HepG2 (cell line): ENCODE measurements around the gene EVA1C. TPM values are rescaled to one million over a fixed set of nuclear protein-coding genes. Genes with fewer than 3 reads are reported as not detected.
A peak's percentile ranks its signal among the peaks of the same experiment; 100 is the strongest.

Experiments
- ATAC-seq: fragments of 200-7000 bp; cut with Tn5 transposase; 3 replicates; pipeline ENCODE4 v1.9.1; 2020; ENCODE audit warnings: mild to moderate bottlenecking, moderate library complexity
- BruUV-seq: library from RNA; stranded (reverse); fragments of 400-500 nt; replicated peaks from 2 replicates; lab custom pipeline; 2021; lab: Mats Ljungman, UMichigan
- CTCF ChIA-PET: fragments of 300-600 bp; formaldehyde crosslinking; extraction: SDS; loops from one replicate; lab custom pipeline; 2021; ENCODE audit warnings: low total read pairs, inconsistent platforms, low intra/inter-chr PET ratio; lab: Yijun Ruan, JAX
- POLR2A ChIA-PET: fragments of 350-600 bp; sonication (Branson Sonifier 250); formaldehyde crosslinking; loops from one replicate; lab custom pipeline; 2020; ENCODE audit warnings: antibody characterized with exemption, inconsistent platforms; lab: Yijun Ruan, JAX
- DNase-seq: peaks from one replicate; pipeline ENCODE4 v3.0.0-alpha.2; 2015; ENCODE audit warnings: low spot score
- FAIRE-seq: peaks from 3 replicates; lab custom pipeline; 2011; peaks lifted over from hg19 to GRCh38; lab: Jason Lieb, UNC
- H2AFZ ChIP-seq: one replicate; pipeline ENCODE4 v1.6.1; 2011; ENCODE audit warnings: low read length, inconsistent platforms
- H3K27ac ChIP-seq: fragments of 300-600 bp; 3 replicates; pipeline ENCODE4 v1.8.0; 2011; ENCODE audit warnings: mixed run types, mild to moderate bottlenecking, mixed read lengths, low read length, inconsistent platforms; ENCODE audit not compliant: insufficient read depth; ENCODE audit errors: extremely low read length
- H3K27me3 ChIP-seq, 2 experiments: fragments of 200-600 bp in 1 of 2; 2 replicates in 1 of 2; 3 replicates in 1 of 2; pipeline versions ENCODE4 v1.6.0 to v1.8.0; 2011; ENCODE audit warnings: low read length in 2 of 2, mild to moderate bottlenecking in 2 of 2, moderate library complexity in 2 of 2, inconsistent platforms in 1 of 2; ENCODE audit not compliant: insufficient read depth in 2 of 2, control insufficient read depth in 1 of 2
- H3K36me3 ChIP-seq, 2 experiments: fragments of 200-600 bp in 1 of 2; replicated peaks in 1 of 2; 2 replicates in 1 of 2; 3 replicates in 1 of 2; pipeline versions ENCODE4 v1.5.1 to v1.8.0; 2011; ENCODE audit warnings: low read length in 2 of 2, inconsistent platforms in 1 of 2; ENCODE audit not compliant: insufficient read depth in 2 of 2, control insufficient read depth in 1 of 2
- H3K4me1 ChIP-seq: 2 replicates; pipeline ENCODE4 v1.5.1; 2012; ENCODE audit warnings: low read length, inconsistent platforms; ENCODE audit not compliant: insufficient read depth
- H3K4me2 ChIP-seq: 2 replicates; pipeline ENCODE4 v1.6.0; 2011; ENCODE audit warnings: low read depth, low read length, inconsistent platforms
- H3K4me3 ChIP-seq, 3 experiments: fragments of 200-600 bp in 1 of 3; sonication (generic), shearing (Covaris generic) in 1 of 3; replicated peaks in 1 of 3; 2 replicates each; pipeline ENCODE4 v1.5.1; 2011 to 2016; ENCODE audit warnings: low read length in 3 of 3, inconsistent platforms in 2 of 3, low read depth in 2 of 3, mild to moderate bottlenecking in 2 of 3, control low read depth in 1 of 3, mixed read lengths in 1 of 3; ENCODE audit not compliant: insufficient read depth in 1 of 3
- H3K79me2 ChIP-seq: one replicate; pipeline ENCODE4 v1.6.1; 2011; ENCODE audit warnings: low read length, inconsistent platforms; ENCODE audit not compliant: insufficient read depth
- H3K9ac ChIP-seq: 2 replicates; pipeline ENCODE4 v1.6.0; 2011; ENCODE audit warnings: mild to moderate bottlenecking, low read depth, low read length, inconsistent platforms; ENCODE audit not compliant: insufficient read depth
- H3K9me3 ChIP-seq: 2 replicates; pipeline ENCODE4 v1.5.1; 2012; ENCODE audit warnings: mild to moderate bottlenecking, low read length
- H4K20me1 ChIP-seq: 2 replicates; pipeline ENCODE4 v1.6.0; 2011; ENCODE audit warnings: inconsistent platforms, mild to moderate bottlenecking, low read length, moderate library complexity; ENCODE audit not compliant: insufficient read depth
- HNRNPLL ChIP-seq: fragments of 200-400 bp; formaldehyde crosslinking; IDR thresholded peaks from 2 replicates; pipeline ENCODE4 v1.6.1; 2017; ENCODE audit warnings: mild to moderate bottlenecking, low read depth, low read length; ENCODE audit not compliant: poor library complexity, severe bottlenecking
- MBNL3 ChIP-seq: fragments of 250-450 bp; sonication (Bioruptor Pico); conservative IDR thresholded peaks from 2 replicates; pipeline ENCODE4 v1.8.0; 2022; ENCODE audit warnings: mild to moderate bottlenecking, inconsistent platforms
- ZNF263 ChIP-seq: sonication (generic); formaldehyde crosslinking; IDR thresholded peaks from 2 replicates; pipeline ENCODE4 v1.4.0; 2020; ENCODE audit warnings: missing genetic modification reagents
- WGBS: methylation state at CpG from one replicate; pipeline ENCODE4 v1.1.6; 2017; ENCODE audit warnings: low lambda C conversion rate; 5-methylcytosine and 5-hydroxymethylcytosine counted together
- in situ Hi-C: cut with HindIII; loops from 2 replicates; pipeline ENCODE4 v1.10.0; 2017; ENCODE audit warnings: low pct_unique_long_range_greater_than_20kb; ENCODE audit not compliant: extremely low pct_ligation_motif_present
- intact Hi-C: fragments of 100-400 bp; cut with micrococcal nuclease; formaldehyde crosslinking; loops from one replicate; pipeline ENCODE4 v1.10.0; 2022; ENCODE audit not compliant: unreplicated experiment
- polyA plus RNA-seq, 8 experiments: library from polyadenylated mRNA; depleted of rRNA in 3 of 8; stranded (reverse) in 7 of 8; unstranded in 1 of 8; fragments of >200 nt; fragmentation: Illumina TruSeq in 4 of 8; extraction: Trizol in 4 of 8; gene quantifications; 2 replicates each; pipeline versions ENCODE4 v1.2.1 to v1.2.3, GENCODE V29; 2011 to 2016; ENCODE audit warnings: low read depth in 4 of 8, missing spikeins in 1 of 8, mixed read lengths in 1 of 8; ENCODE audit not compliant: insufficient read depth in 1 of 8
- total RNA-seq, 5 experiments: library from RNA; depleted of rRNA; stranded (reverse); fragments of >200 nt; fragmentation: Illumina TruSeq; extraction: Trizol; gene quantifications; 2 replicates each; pipeline ENCODE4 v1.2.3, GENCODE V29; 2016; ENCODE audit warnings: low read depth in 1 of 5
- TF ChIP-seq, protein P1 (sequence below): sonication (generic); formaldehyde crosslinking; IDR thresholded peaks from 2 replicates; pipeline ENCODE4 v1.4.0; 2020; ENCODE audit warnings: missing genetic modification reagents, borderline replicate concordance

Gene EVA1C
- total and polyA plus RNA-seq, 2 of the 13 experiments (the other 11 are each of a cell fraction or from before 2014, with no cell fraction given): 0.29 to 0.34 TPM

DNA sequence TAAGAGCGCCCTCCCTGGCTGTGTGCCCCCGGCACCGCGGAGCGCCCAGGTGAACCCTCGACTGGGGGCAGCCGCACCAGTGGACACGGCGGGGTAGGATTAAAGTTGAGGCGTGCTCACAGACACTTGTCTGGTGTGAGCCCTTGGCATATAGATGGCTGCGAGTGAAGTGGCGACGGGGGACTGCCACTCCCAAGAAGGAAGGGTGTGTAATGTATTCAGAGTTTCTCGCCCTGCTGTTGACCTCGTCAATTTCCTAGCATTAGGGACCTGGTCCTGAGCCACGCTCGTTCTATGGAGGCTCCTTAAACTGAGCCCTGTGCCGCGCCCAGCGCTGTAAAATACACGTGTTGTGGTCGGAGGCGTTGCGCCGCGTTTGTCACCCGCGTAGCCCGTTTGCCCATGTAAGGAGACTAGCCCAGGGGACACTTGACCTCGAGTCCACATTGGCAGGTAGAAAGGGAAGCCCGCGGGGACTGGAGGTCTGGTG lies 554 bp downstream of the EVA1C start (continued):
- TF ChIP-seq, protein P1, sequence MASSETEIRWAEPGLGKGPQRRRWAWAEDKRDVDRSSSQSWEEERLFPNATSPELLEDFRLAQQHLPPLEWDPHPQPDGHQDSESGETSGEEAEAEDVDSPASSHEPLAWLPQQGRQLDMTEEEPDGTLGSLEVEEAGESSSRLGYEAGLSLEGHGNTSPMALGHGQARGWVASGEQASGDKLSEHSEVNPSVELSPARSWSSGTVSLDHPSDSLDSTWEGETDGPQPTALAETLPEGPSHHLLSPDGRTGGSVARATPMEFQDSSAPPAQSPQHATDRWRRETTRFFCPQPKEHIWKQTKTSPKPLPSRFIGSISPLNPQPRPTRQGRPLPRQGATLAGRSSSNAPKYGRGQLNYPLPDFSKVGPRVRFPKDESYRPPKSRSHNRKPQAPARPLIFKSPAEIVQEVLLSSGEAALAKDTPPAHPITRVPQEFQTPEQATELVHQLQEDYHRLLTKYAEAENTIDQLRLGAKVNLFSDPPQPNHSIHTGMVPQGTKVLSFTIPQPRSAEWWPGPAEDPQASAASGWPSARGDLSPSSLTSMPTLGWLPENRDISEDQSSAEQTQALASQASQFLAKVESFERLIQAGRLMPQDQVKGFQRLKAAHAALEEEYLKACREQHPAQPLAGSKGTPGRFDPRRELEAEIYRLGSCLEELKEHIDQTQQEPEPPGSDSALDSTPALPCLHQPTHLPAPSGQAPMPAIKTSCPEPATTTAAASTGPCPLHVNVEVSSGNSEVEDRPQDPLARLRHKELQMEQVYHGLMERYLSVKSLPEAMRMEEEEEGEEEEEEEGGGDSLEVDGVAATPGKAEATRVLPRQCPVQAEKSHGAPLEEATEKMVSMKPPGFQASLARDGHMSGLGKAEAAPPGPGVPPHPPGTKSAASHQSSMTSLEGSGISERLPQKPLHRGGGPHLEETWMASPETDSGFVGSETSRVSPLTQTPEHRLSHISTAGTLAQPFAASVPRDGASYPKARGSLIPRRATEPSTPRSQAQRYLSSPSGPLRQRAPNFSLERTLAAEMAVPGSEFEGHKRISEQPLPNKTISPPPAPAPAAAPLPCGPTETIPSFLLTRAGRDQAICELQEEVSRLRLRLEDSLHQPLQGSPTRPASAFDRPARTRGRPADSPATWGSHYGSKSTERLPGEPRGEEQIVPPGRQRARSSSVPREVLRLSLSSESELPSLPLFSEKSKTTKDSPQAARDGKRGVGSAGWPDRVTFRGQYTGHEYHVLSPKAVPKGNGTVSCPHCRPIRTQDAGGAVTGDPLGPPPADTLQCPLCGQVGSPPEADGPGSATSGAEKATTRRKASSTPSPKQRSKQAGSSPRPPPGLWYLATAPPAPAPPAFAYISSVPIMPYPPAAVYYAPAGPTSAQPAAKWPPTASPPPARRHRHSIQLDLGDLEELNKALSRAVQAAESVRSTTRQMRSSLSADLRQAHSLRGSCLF (CRISPR knock-in tag): no peak
- TF ChIP-seq HNRNPLL: peak; percentile 24

DNA sequence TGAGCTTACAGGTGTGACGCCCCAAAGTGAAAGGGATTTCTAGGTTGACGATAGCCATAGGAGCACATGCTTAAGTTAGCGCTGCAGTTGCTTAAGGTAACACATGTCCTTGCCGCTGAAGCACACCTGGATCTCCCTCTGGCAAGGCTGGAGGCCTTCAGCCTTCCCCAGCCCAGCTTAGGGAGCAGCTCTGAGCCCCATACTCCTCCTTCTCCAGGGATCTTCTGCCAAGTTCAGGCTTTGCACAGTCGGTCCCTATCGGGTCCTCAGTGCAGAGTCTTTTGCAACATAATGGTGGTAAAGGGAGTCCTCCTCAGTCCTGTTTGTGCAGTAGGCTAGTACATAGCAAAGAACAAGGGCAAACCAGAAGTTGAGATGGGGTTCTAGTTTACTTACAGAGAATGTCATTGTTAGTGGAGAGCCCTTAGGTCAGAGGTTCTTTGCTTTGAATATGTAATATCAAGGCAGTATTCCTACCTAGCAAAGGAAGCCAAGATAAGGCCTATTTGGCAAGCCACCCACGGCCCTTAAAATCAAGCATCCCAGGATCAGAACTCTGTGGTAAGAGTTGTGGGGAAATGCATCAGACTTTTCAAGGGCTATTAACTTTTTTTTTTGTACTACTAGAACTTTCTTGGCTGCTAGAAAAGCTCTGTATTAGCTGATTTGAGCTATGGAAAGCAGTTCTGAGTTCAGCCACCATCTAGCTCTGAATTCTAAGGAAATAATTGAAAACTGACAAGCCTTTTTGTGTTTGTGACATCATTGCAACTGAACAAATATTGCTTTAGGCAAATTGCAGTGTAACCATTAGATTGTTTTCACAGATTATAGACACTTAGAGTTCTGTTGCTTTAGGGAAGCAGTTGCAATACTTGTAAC lies 1.4 kb downstream of the EVA1C start:
- Histone ChIP-seq H3K4me3 (peak overlapping the region; percentile 21 to 69 (median 53)), H3K27me3 (peaks cover 5 to 27% of the 10 kb centered on the region in 2 experiments), H3K36me3 (no peaks in the 10 kb centered on the region), H3K4me2 (peak overlapping the region; percentile 84), H4K20me1 (no peaks in the 10 kb centered on the region), H3K9me3 (no peaks in the 10 kb centered on the region), H3K9ac (peak overlapping the region; percentile 32), H2AFZ (peak overlapping the region; percentile 49), H3K27ac (no peak overlapping the region), H3K79me2 (no peaks in the 10 kb centered on the region), H3K4me1 (peaks cover 19% of the 10 kb centered on the region)
- ChIA-PET POLR2A (no interaction called here), CTCF (interaction anchor here (1.6 kb wide), 1 partner anchor 187 kb away, joined by 5 read pairs; no protein-coding TSS in a partner anchor)
- intact Hi-C loops (loop anchor here (1.0 to 10.0 kb wide), 3 partner anchors 155 to 909 kb away; no protein-coding TSS in a partner anchor), in situ Hi-C loops (loop anchor here (5.0 kb wide), 1 partner anchor 178 kb away; no protein-coding TSS in a partner anchor)
- 0% methylated on average over 5 of the region's 7 CpGs for WGBS
- peak; percentile 45; the same call in 1 of the 2 replicates for TF ChIP-seq ZNF263
- TF ChIP-seq MBNL3: no peak
- DNase-seq (no peak), ATAC-seq (peak; percentile 45), FAIRE-seq (no peak)
- BruUV-seq: no TSS peak
